C4-2B (cell line): ENCODE results near the gene RFTN1.

Experiments used
- ZFX ChIP-seq: fragments of 450-650 bp; IDR thresholded peaks from 2 replicates; pipeline ENCODE4 v1.6.1; 2017
- TF ChIP-seq, protein P1 (sequence below): fragments of 450-650 bp; conservative IDR thresholded peaks from 2 replicates; pipeline ENCODE4 v1.5.1; 2017; ENCODE audit warnings: mild to moderate bottlenecking

DNA sequence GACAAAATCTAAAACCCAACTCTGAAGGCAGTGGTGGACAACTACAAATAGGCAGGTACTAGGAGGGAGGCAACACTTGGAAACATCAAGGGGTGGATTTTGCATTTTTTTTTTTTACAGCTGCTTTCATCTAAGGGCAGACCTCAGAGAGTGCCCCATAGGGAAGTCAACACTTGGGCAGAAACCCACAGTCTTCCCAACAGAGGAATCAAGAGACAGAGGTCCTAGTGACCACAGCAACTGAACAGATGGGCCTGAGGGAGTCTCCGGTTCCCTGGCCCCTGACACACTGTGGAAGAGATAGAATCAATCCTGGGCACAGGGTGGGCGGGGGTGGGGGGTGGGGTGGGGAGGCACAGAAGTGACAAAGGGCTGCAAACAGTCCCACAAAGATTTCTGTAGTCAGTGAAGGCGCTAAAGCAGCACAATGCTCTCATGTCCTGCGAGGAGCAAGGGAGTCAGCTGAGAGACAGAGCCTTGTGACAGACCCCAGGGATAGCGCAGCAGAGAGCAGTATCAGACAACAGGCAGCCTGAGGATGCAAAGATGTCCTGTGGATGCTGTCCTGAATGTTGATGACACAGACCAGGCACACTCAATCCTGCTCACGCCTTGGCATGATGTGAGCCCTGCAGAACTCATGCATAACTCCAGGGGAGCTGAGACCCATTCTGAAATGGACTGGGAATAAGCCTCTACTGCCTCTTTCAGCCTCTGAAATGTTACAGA is 6.9 kb upstream of the RFTN1 start:
- TF ChIP-seq, protein P1, sequence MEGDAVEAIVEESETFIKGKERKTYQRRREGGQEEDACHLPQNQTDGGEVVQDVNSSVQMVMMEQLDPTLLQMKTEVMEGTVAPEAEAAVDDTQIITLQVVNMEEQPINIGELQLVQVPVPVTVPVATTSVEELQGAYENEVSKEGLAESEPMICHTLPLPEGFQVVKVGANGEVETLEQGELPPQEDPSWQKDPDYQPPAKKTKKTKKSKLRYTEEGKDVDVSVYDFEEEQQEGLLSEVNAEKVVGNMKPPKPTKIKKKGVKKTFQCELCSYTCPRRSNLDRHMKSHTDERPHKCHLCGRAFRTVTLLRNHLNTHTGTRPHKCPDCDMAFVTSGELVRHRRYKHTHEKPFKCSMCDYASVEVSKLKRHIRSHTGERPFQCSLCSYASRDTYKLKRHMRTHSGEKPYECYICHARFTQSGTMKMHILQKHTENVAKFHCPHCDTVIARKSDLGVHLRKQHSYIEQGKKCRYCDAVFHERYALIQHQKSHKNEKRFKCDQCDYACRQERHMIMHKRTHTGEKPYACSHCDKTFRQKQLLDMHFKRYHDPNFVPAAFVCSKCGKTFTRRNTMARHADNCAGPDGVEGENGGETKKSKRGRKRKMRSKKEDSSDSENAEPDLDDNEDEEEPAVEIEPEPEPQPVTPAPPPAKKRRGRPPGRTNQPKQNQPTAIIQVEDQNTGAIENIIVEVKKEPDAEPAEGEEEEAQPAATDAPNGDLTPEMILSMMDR: no peak
- TF ChIP-seq ZFX: no peak
